Peyer's patch (tissue), 4 donors: Measurements from ENCODE around the gene ADAMTS16.

Experiments used
- CTCF ChIP-seq, 6 experiments: fragments of 450-650 bp in 4 of 6; fragments of 200-600 bp in 2 of 6; sonication (generic) in 1 of 6; IDR thresholded peaks; one replicate each; pipeline ENCODE4 v1.5.1; 2017 to 2019; ENCODE audit warnings: antibody characterized with exemption in 6 of 6, mild to moderate bottlenecking in 3 of 6, moderate library complexity in 1 of 6
- POLR2A ChIP-seq, 2 donors: fragments of 450-650 bp; IDR thresholded peaks; one replicate each; pipeline ENCODE4 v1.5.1; 2017; ENCODE audit warnings: antibody characterized with exemption in 2 of 2, mild to moderate bottlenecking in 2 of 2, moderate library complexity in 2 of 2

GRCh38 chr5:5221724-5222123, 81.6 kb downstream of the ADAMTS16 start:
- no peak for TF ChIP-seq CTCF (IDR thresholded peaks at IDR 0.05)
- no peak for TF ChIP-seq POLR2A (IDR thresholded peaks at IDR 0.05)
